MCF 10A (cell line): ENCODE data around the gene COL13A1. TPM values are rescaled to one million over a fixed set of nuclear protein-coding genes. Genes with fewer than 3 reads are reported as not detected.

Experiments
- BruUV-seq: library from RNA; stranded (reverse); fragments of 400-500 nt; replicated peaks from 2 replicates; lab custom pipeline; 2021; lab: Mats Ljungman, UMichigan
- CTCF ChIA-PET: fragments of 300-600 bp; sonication (Branson Sonifier 250); formaldehyde crosslinking; extraction: SDS; loops from one replicate; lab custom pipeline; 2021; ENCODE audit warnings: antibody characterized with exemption, inconsistent platforms; lab: Yijun Ruan, JAX
- POLR2A ChIA-PET: fragments of 300-600, 350-650 bp; sonication (Branson Sonifier 250); formaldehyde crosslinking; extraction: SDS; loops from one replicate; lab custom pipeline; 2020; ENCODE audit warnings: antibody characterized with exemption, inconsistent platforms; lab: Yijun Ruan, JAX
- DNase-seq: peaks from one replicate; pipeline ENCODE4 v3.0.0-alpha.2; 2018; ENCODE audit not compliant: unreplicated experiment
- H3K27ac Mint-ChIP-seq: one replicate; pipeline ENCODE4 v1.8.0; 2022; ENCODE audit warnings: mild to moderate bottlenecking, low read depth, mixed read lengths; ENCODE audit not compliant: unreplicated experiment
- H3K27me3 Mint-ChIP-seq: one replicate; pipeline ENCODE4 v1.8.0; 2022; ENCODE audit warnings: mixed read lengths; ENCODE audit not compliant: insufficient read depth, unreplicated experiment
- H3K36me3 Mint-ChIP-seq: one replicate; pipeline ENCODE4 v1.8.0; 2022; ENCODE audit warnings: mild to moderate bottlenecking, moderate library complexity, mixed read lengths; ENCODE audit not compliant: insufficient read depth, unreplicated experiment
- H3K4me1 Mint-ChIP-seq: one replicate; pipeline ENCODE4 v1.8.0; 2022; ENCODE audit warnings: mixed read lengths; ENCODE audit not compliant: insufficient read depth, unreplicated experiment
- H3K4me3 Mint-ChIP-seq: one replicate; pipeline ENCODE4 v1.8.0; 2022; ENCODE audit warnings: mild to moderate bottlenecking, moderate library complexity, mixed read lengths; ENCODE audit not compliant: unreplicated experiment
- H3K9me3 Mint-ChIP-seq: one replicate; pipeline ENCODE4 v1.8.0; 2022; ENCODE audit warnings: mixed read lengths; ENCODE audit not compliant: unreplicated experiment
- CTCF ChIP-seq: fragments of 200-600 bp; IDR thresholded peaks from one replicate; pipeline ENCODE4 v1.8.0; 2022; ENCODE audit warnings: antibody characterized with exemption, mild to moderate bottlenecking; ENCODE audit not compliant: unreplicated experiment
- intact Hi-C: fragments of 100-400 bp; cut with micrococcal nuclease; formaldehyde crosslinking; loops from 2 replicates; pipeline ENCODE4 v1.14.1; 2022
- total RNA-seq: library from RNA; stranded (reverse); gene quantifications from 2 replicates; pipeline ENCODE4 v1.2.3, GENCODE V29; 2022

Gene COL13A1
- total RNA-seq, 1 experiment from 2014 or later = 0.47 TPM

- intact Hi-C loops = no loop called here
- Mint-ChIP-seq H3K36me3 (no peaks in the 10 kb centered on the region), H3K9me3 (no peaks in the 10 kb centered on the region), H3K27me3 (peaks cover 88% of the 10 kb centered on the region), H3K4me1 (peaks cover 4% of the 10 kb centered on the region), H3K27ac (no peak overlapping the region), H3K4me3 (no peak overlapping the region)
- CTCF ChIA-PET = interaction anchor here (1.0 kb wide), 1 partner anchor 21 kb away, joined by 3 read pairs; no protein-coding TSS in a partner anchor
- no peak for TF ChIP-seq CTCF
- DNase-seq = no peak
- BruUV-seq = no TSS peak
- POLR2A ChIA-PET = interaction anchor here (0.7 kb wide), 1 partner anchor 450 kb away, joined by 3 read pairs; no protein-coding TSS in a partner anchor
Measured at GRCh38 chr10:69980672-69981071, 179.0 kb downstream of the COL13A1 start.

GRCh38 chr10:69988094-69988493, 186.4 kb downstream of the COL13A1 start:
- Mint-ChIP-seq H3K4me1 (no peaks in the 10 kb centered on the region), H3K27ac (no peak overlapping the region), H3K27me3 (peaks cover 64% of the 10 kb centered on the region), H3K36me3 (no peaks in the 10 kb centered on the region), H3K4me3 (no peak overlapping the region), H3K9me3 (no peaks in the 10 kb centered on the region)
- no TSS peak for BruUV-seq
- intact Hi-C loops = no loop called here
- TF ChIP-seq CTCF = no peak
- ChIA-PET CTCF (no interaction called here), POLR2A (no interaction called here)
- DNase-seq = no peak

- TF ChIP-seq CTCF = no peak
- Mint-ChIP-seq H3K27me3 (peaks cover 71% of the 10 kb centered on the region), H3K4me1 (no peaks in the 10 kb centered on the region), H3K4me3 (no peak overlapping the region), H3K9me3 (no peaks in the 10 kb centered on the region), H3K27ac (no peak overlapping the region), H3K36me3 (no peaks in the 10 kb centered on the region)
- intact Hi-C loops = no loop called here
- DNase-seq = no peak
- no TSS peak for BruUV-seq
- ChIA-PET CTCF (no interaction called here), POLR2A (no interaction called here)
Measured at GRCh38 chr10:69991151-69991550, 189.4 kb downstream of the COL13A1 start.

- Mint-ChIP-seq H3K4me3 (no peak overlapping the region), H3K9me3 (no peaks in the 10 kb centered on the region), H3K4me1 (no peaks in the 10 kb centered on the region), H3K27me3 (peaks cover 67% of the 10 kb centered on the region), H3K36me3 (no peaks in the 10 kb centered on the region), H3K27ac (no peak overlapping the region)
- ChIA-PET CTCF (interaction anchor here (0.9 to 1.6 kb wide), 2 partner anchors 36 to 80 kb away, joined by 3 to 4 read pairs; no protein-coding TSS in a partner anchor), POLR2A (no interaction called here)
- DNase-seq = peak; percentile 54
- no TSS peak for BruUV-seq
- TF ChIP-seq CTCF = no peak
- intact Hi-C loops = no loop called here
Measured at GRCh38 chr10:69994262-69994661, 192.6 kb downstream of the COL13A1 start.
